OCI-LY1 (cell line): Measurements from ENCODE around the gene ZNF451.

Experiments used
- H2AFZ ChIP-seq: fragments of 200-600 bp; sonication (generic), shearing (Covaris generic); 2 replicates; pipeline ENCODE4 v1.6.0; 2014; ENCODE audit warnings: antibody characterized with exemption, mild to moderate bottlenecking, low read length
- H3F3A ChIP-seq: fragments of 200-600 bp; sonication (generic), shearing (Covaris generic); 2 replicates; pipeline ENCODE4 v1.6.0; 2014; ENCODE audit warnings: mild to moderate bottlenecking, antibody characterized with exemption, low read length, moderate library complexity; ENCODE audit not compliant: insufficient read depth
- H3K27ac ChIP-seq: fragments of 200-600 bp; sonication (generic); 2 replicates; pipeline ENCODE4 v1.5.1; 2014; ENCODE audit warnings: low read length, mixed run types, mild to moderate bottlenecking, low read depth; ENCODE audit not compliant: poor library complexity, severe bottlenecking
- H3K27me3 ChIP-seq: fragments of 200-600 bp; sonication (generic); 2 replicates; pipeline ENCODE4 v1.6.0; 2014; ENCODE audit warnings: antibody characterized with exemption, mild to moderate bottlenecking, low read length, moderate library complexity; ENCODE audit not compliant: insufficient read depth
- H3K36me3 ChIP-seq: fragments of 200-600 bp; sonication (generic); 2 replicates; pipeline ENCODE4 v1.6.1; 2014; ENCODE audit warnings: mild to moderate bottlenecking, antibody characterized with exemption, low read length, moderate library complexity, mixed read lengths; ENCODE audit not compliant: insufficient read depth
- H3K4me1 ChIP-seq: fragments of 200-600 bp; sonication (generic); 2 replicates; pipeline ENCODE4 v1.5.1; 2014; ENCODE audit warnings: mild to moderate bottlenecking, low read length, moderate library complexity; ENCODE audit not compliant: insufficient read depth, severe bottlenecking
- H3K4me2 ChIP-seq: fragments of 200-600 bp; sonication (generic), shearing (Covaris generic); 2 replicates; pipeline ENCODE4 v1.6.1; 2014; ENCODE audit warnings: low read length
- H3K4me3 ChIP-seq: fragments of 200-600 bp; sonication (generic); 2 replicates; pipeline ENCODE4 v1.5.1; 2014; ENCODE audit warnings: low read length, low read depth, mild to moderate bottlenecking, mixed read lengths; ENCODE audit not compliant: poor library complexity, severe bottlenecking
- H3K79me2 ChIP-seq: fragments of 200-600 bp; shearing (Covaris generic); 2 replicates; pipeline ENCODE4 v1.6.1; 2016; ENCODE audit warnings: mixed run types, low read length, mixed read lengths; ENCODE audit not compliant: insufficient read depth
- H3K9ac ChIP-seq: fragments of 200-600 bp; sonication (generic), shearing (Covaris generic); 2 replicates; pipeline ENCODE4 v1.6.1; 2014; ENCODE audit warnings: mild to moderate bottlenecking, low read length, mixed read lengths
- H3K9me2 ChIP-seq: fragments of 200-600 bp; sonication (generic), shearing (Covaris generic); 2 replicates; pipeline ENCODE4 v1.6.1; 2014; ENCODE audit warnings: low read depth, mild to moderate bottlenecking, low read length, mixed read lengths
- H3K9me3 ChIP-seq: fragments of 200-600 bp; shearing (Covaris generic); 2 replicates; pipeline ENCODE4 v1.6.1; 2014; ENCODE audit warnings: low read length, mixed read lengths
- H4K20me1 ChIP-seq: fragments of 200-600 bp; sonication (generic), shearing (Covaris generic); 2 replicates; pipeline ENCODE4 v1.6.0; 2016; ENCODE audit warnings: mild to moderate bottlenecking, low read length; ENCODE audit not compliant: insufficient read depth
- EZH2 ChIP-seq: fragments of 200-600 bp; sonication (generic), shearing (Covaris generic); IDR thresholded peaks from 2 replicates; pipeline ENCODE4 v1.8.0; 2017; ENCODE audit warnings: borderline replicate concordance, mixed run types, mild to moderate bottlenecking, antibody characterized with exemption, low read length, moderate library complexity, mixed read lengths
- TF ChIP-seq, protein P1 (sequence below): fragments of 200-600 bp; sonication (generic), shearing (Covaris generic); IDR thresholded peaks from 2 replicates; pipeline ENCODE4 v1.5.1; 2017; ENCODE audit warnings: mild to moderate bottlenecking, antibody characterized with exemption, low read length, moderate library complexity, mixed read lengths

ZNF451 gene

DNA sequence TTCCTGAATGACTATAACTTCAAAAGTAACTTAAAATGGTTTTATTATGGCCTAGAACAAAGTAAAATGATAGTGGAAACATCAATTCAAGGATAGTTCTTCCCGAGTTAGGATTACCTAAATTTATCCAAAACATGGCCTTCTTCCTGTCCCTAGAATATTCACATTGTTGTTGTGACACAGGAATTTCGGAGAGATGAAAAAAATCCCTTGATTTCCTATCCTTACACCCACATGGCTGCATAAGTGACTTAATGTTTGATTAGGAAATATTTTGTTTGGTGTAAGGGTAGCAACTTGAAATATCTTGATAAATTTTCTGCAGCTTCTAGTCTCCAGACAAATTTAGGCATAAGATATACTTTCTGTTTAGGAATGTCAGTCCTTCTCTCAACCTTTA lies 27.8 kb downstream of the ZNF451 start:
- Histone ChIP-seq H3K79me2 (peaks cover 12% of the 10 kb centered on the region; the same call in 1 of the 2 replicates), H3F3A (peaks cover 2% of the 10 kb centered on the region; the same call in 1 of the 2 replicates), H3K9me3 (peaks cover 13% of the 10 kb centered on the region; the same call in 1 of the 2 replicates), H3K27me3 (no peaks in the 10 kb centered on the region), H3K9ac (no peak overlapping the region), H2AFZ (no peak overlapping the region), H3K4me1 (no peaks in the 10 kb centered on the region), H3K9me2 (no peaks in the 10 kb centered on the region), H4K20me1 (no peaks in the 10 kb centered on the region), H3K36me3 (peaks cover 26% of the 10 kb centered on the region), H3K4me3 (no peak overlapping the region), H3K27ac (no peak overlapping the region), H3K4me2 (no peak overlapping the region)
- no peak for TF ChIP-seq EZH2
- TF ChIP-seq, protein P1, sequence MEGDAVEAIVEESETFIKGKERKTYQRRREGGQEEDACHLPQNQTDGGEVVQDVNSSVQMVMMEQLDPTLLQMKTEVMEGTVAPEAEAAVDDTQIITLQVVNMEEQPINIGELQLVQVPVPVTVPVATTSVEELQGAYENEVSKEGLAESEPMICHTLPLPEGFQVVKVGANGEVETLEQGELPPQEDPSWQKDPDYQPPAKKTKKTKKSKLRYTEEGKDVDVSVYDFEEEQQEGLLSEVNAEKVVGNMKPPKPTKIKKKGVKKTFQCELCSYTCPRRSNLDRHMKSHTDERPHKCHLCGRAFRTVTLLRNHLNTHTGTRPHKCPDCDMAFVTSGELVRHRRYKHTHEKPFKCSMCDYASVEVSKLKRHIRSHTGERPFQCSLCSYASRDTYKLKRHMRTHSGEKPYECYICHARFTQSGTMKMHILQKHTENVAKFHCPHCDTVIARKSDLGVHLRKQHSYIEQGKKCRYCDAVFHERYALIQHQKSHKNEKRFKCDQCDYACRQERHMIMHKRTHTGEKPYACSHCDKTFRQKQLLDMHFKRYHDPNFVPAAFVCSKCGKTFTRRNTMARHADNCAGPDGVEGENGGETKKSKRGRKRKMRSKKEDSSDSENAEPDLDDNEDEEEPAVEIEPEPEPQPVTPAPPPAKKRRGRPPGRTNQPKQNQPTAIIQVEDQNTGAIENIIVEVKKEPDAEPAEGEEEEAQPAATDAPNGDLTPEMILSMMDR: no peak

DNA sequence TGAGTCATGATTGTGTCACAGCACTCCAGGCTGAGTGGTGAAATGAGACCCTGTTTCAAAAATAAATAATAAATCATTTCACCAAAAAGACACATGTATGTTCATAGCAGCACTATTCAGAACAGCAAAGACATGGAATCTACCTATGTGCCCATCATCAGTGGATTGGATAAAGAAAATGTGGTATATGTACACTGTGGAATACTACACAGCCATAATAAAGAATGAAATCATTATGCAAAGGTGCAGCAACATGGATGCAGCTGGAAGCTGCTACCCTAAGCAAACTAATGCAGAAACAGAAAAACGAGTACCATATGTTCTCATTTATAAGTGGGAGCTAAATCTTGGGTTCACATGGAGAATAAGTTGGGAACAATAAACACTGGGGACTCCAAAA lies 33.1 kb downstream of the ZNF451 start:
- Histone ChIP-seq H3K9me2 (no peaks in the 10 kb centered on the region), H3K4me3 (no peak overlapping the region), H4K20me1 (no peaks in the 10 kb centered on the region), H3K79me2 (no peaks in the 10 kb centered on the region), H3K4me2 (no peak overlapping the region), H3K4me1 (no peaks in the 10 kb centered on the region), H3K27ac (no peak overlapping the region), H3K27me3 (no peaks in the 10 kb centered on the region), H3K9ac (no peak overlapping the region), H3K36me3 (peaks cover 36% of the 10 kb centered on the region), H3F3A (no peaks in the 10 kb centered on the region), H2AFZ (no peak overlapping the region), H3K9me3 (peaks cover 13% of the 10 kb centered on the region; the same call in 1 of the 2 replicates)
- TF ChIP-seq EZH2: no peak
- TF ChIP-seq, protein P1: no peak

DNA sequence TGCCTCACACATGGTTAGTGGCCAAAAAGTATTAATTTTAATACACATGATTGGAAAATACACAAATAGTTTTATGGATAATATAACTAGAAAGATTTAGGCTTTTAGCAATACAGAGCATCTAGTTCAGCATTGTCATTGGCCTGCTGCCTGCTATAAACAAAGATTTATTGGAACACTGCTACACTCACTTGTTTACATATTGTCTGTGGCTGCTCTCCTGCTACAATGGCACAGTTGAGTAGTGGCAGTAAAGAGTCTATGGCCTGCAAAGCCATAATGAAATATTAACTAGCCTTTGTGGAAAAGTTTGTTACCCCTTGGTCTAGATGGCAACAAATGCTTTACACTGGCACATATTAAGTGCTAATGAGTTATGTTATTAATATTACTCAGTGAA lies 37.8 kb downstream of the ZNF451 start:
- no peaks in the 10 kb centered on the region for H3F3A ChIP-seq
- no peak overlapping the region for H2AFZ ChIP-seq
- H3K9me3 ChIP-seq: no peaks in the 10 kb centered on the region
- H3K27ac ChIP-seq: no peak overlapping the region
- H4K20me1 ChIP-seq: no peaks in the 10 kb centered on the region
- H3K79me2 ChIP-seq: no peaks in the 10 kb centered on the region
- H3K4me3 ChIP-seq: no peak overlapping the region
- no peaks in the 10 kb centered on the region for H3K27me3 ChIP-seq
- TF ChIP-seq, protein P1: no peak
- TF ChIP-seq EZH2: no peak
- H3K9ac ChIP-seq: no peak overlapping the region
- peaks cover 29% of the 10 kb centered on the region; the same call in 1 of the 2 replicates for H3K36me3 ChIP-seq
- no peak overlapping the region for H3K4me2 ChIP-seq
- H3K4me1 ChIP-seq: no peaks in the 10 kb centered on the region
- no peaks in the 10 kb centered on the region for H3K9me2 ChIP-seq
